ENCODE results near the gene UQCRQ. TPM values are rescaled to one million over a fixed set of nuclear protein-coding genes. Genes with fewer than 3 reads are reported as not detected.
A peak's percentile ranks its signal among the peaks of the same experiment; 100 is the strongest.

The UQCRQ gene
- total and polyA plus RNA-seq, 2 of the 13 experiments (the other 11 are each of a cell fraction or from before 2014, with no cell fraction given), result 257 to 575 TPM

DNA sequence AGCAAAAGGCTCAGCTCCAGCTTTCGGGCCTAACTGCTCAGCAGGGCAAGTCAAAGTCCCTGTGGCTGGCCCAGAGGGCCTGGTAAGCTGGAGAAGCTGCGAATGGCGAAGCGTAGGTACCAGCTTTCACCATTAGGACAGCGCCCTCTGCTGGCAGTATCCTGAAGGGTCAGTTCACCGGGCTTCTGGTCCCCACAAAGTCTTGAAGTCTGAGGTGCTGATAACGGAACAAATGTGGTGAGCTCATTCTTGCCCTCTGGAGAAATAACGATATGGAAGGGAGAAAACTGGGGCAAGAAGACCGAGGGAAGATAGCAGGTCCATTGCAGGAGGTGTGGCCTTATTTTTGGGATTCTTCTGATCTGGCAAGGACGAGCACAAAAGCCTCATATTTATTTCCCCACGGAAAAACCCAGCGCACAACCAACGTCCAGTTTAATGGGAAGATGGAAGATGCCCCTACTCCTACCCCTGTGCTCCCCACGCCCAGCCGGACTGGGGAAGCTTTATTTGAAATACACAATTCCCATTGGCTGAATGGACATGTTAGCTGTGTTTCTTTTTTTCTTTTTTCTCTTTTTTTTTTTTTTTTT is 46.2 kb upstream of the UQCRQ start (continued):
- TF ChIP-seq ATF1 (CRISPR knock-in tag; IDR thresholded peaks at IDR 0.05) (no peak), NR2F6 (IDR thresholded peaks at IDR 0.05) (no peak), NR2F6 (CRISPR knock-in tag; IDR thresholded peaks at IDR 0.05) (no peak), ZNF605 (CRISPR knock-in tag; IDR thresholded peaks at IDR 0.05) (peak; percentile 46; the same call in 1 of the 2 replicates), ZNF230 (CRISPR knock-in tag; IDR thresholded peaks at IDR 0.05) (0 out of 2 replicates have a peak, but pooled peaks have one; percentile 54), SOX6 (IDR thresholded peaks at IDR 0.05) (no peak), SOX6 (CRISPR knock-in tag; IDR thresholded peaks at IDR 0.05) (0 out of 2 replicates have a peak, but pooled peaks have one; percentile 39), FOXO1 (CRISPR knock-in tag; IDR thresholded peaks at IDR 0.05) (no peak), ZNF556 (CRISPR knock-in tag; IDR thresholded peaks at IDR 0.05; ENCODE audit: borderline replicate concordance) (0 out of 2 replicates have a peak, but pooled peaks have one; percentile 40), KDM2A (CRISPR knock-in tag; IDR thresholded peaks at IDR 0.05; ENCODE audit: borderline replicate concordance, low read depth) (peak; percentile 1)
- TF ChIP-seq, protein P1, sequence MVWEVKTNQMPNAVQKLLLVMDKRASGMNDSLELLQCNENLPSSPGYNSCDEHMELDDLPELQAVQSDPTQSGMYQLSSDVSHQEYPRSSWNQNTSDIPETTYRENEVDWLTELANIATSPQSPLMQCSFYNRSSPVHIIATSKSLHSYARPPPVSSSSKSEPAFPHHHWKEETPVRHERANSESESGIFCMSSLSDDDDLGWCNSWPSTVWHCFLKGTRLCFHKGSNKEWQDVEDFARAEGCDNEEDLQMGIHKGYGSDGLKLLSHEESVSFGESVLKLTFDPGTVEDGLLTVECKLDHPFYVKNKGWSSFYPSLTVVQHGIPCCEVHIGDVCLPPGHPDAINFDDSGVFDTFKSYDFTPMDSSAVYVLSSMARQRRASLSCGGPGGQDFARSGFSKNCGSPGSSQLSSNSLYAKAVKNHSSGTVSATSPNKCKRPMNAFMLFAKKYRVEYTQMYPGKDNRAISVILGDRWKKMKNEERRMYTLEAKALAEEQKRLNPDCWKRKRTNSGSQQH (CRISPR knock-in tag; IDR thresholded peaks at IDR 0.05; ENCODE audit: low read depth), result peak; percentile 53; the same call in 1 of the 2 replicates
- TF ChIP-seq, protein P2, sequence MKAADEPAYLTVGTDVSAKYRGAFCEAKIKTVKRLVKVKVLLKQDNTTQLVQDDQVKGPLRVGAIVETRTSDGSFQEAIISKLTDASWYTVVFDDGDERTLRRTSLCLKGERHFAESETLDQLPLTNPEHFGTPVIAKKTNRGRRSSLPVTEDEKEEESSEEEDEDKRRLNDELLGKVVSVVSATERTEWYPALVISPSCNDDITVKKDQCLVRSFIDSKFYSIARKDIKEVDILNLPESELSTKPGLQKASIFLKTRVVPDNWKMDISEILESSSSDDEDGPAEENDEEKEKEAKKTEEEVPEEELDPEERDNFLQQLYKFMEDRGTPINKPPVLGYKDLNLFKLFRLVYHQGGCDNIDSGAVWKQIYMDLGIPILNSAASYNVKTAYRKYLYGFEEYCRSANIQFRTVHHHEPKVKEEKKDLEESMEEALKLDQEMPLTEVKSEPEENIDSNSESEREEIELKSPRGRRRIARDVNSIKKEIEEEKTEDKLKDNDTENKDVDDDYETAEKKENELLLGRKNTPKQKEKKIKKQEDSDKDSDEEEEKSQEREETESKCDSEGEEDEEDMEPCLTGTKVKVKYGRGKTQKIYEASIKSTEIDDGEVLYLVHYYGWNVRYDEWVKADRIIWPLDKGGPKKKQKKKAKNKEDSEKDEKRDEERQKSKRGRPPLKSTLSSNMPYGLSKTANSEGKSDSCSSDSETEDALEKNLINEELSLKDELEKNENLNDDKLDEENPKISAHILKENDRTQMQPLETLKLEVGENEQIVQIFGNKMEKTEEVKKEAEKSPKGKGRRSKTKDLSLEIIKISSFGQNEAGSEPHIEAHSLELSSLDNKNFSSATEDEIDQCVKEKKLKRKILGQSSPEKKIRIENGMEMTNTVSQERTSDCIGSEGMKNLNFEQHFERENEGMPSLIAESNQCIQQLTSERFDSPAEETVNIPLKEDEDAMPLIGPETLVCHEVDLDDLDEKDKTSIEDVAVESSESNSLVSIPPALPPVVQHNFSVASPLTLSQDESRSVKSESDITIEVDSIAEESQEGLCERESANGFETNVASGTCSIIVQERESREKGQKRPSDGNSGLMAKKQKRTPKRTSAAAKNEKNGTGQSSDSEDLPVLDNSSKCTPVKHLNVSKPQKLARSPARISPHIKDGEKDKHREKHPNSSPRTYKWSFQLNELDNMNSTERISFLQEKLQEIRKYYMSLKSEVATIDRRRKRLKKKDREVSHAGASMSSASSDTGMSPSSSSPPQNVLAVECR (CRISPR knock-in tag; IDR thresholded peaks at IDR 0.05; ENCODE audit: borderline replicate concordance), result peak; percentile 42; the same call in 1 of the 2 replicates
- TF ChIP-seq, protein P3, sequence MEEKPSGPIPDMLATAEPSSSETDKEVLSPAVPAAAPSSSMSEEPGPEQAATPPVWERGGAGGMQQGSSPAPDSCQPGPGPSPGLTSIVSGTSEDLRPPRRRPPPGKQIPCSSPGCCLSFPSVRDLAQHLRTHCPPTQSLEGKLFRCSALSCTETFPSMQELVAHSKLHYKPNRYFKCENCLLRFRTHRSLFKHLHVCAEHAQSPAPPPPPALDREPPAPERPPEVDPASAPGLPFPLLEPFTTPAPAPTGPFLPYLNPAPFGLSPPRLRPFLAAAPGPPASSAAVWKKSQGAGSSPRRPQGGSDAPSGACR (CRISPR knock-in tag; IDR thresholded peaks at IDR 0.05), result no peak
- TF ChIP-seq, protein P4, sequence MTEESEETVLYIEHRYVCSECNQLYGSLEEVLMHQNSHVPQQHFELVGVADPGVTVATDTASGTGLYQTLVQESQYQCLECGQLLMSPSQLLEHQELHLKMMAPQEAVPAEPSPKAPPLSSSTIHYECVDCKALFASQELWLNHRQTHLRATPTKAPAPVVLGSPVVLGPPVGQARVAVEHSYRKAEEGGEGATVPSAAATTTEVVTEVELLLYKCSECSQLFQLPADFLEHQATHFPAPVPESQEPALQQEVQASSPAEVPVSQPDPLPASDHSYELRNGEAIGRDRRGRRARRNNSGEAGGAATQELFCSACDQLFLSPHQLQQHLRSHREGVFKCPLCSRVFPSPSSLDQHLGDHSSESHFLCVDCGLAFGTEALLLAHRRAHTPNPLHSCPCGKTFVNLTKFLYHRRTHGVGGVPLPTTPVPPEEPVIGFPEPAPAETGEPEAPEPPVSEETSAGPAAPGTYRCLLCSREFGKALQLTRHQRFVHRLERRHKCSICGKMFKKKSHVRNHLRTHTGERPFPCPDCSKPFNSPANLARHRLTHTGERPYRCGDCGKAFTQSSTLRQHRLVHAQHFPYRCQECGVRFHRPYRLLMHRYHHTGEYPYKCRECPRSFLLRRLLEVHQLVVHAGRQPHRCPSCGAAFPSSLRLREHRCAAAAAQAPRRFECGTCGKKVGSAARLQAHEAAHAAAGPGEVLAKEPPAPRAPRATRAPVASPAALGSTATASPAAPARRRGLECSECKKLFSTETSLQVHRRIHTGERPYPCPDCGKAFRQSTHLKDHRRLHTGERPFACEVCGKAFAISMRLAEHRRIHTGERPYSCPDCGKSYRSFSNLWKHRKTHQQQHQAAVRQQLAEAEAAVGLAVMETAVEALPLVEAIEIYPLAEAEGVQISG (CRISPR knock-in tag; IDR thresholded peaks at IDR 0.05), result peak; percentile 26; the same call in 1 of the 2 replicates
- TF ChIP-seq, protein P5, sequence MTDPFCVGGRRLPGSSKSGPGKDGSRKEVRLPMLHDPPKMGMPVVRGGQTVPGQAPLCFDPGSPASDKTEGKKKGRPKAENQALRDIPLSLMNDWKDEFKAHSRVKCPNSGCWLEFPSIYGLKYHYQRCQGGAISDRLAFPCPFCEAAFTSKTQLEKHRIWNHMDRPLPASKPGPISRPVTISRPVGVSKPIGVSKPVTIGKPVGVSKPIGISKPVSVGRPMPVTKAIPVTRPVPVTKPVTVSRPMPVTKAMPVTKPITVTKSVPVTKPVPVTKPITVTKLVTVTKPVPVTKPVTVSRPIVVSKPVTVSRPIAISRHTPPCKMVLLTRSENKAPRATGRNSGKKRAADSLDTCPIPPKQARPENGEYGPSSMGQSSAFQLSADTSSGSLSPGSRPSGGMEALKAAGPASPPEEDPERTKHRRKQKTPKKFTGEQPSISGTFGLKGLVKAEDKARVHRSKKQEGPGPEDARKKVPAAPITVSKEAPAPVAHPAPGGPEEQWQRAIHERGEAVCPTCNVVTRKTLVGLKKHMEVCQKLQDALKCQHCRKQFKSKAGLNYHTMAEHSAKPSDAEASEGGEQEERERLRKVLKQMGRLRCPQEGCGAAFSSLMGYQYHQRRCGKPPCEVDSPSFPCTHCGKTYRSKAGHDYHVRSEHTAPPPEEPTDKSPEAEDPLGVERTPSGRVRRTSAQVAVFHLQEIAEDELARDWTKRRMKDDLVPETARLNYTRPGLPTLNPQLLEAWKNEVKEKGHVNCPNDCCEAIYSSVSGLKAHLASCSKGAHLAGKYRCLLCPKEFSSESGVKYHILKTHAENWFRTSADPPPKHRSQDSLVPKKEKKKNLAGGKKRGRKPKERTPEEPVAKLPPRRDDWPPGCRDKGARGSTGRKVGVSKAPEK (CRISPR knock-in tag; IDR thresholded peaks at IDR 0.05; ENCODE audit: borderline replicate concordance), result 0 out of 2 replicates have a peak, but pooled peaks have one; percentile 55
